H1 (cell line): Measurements from ENCODE around the gene TGM2. TPM values are rescaled to one million over a fixed set of nuclear protein-coding genes. Genes with fewer than 3 reads are reported as not detected.

ENCODE experiments used
- CTCF ChIA-PET: fragments of 300-600 bp; sonication (Branson Sonifier 250); formaldehyde crosslinking; loops from one replicate; lab custom pipeline; 2021; ENCODE audit not compliant: partially characterized antibody; lab: Charles Lee
- POLR2A ChIA-PET: fragments of 300-600 bp; sonication (Branson Sonifier 250); formaldehyde crosslinking; loops from one replicate; lab custom pipeline; 2021; ENCODE audit warnings: inconsistent platforms; ENCODE audit not compliant: partially characterized antibody; lab: Charles Lee
- DNase-seq, 2 experiments: peaks; one replicate each; pipeline versions ENCODE4 v3.0.0 to v3.0.0-alpha.2; 2010 to 2022; ENCODE audit warnings: low spot score in 2 of 2, low read depth in 1 of 2, mixed read lengths in 1 of 2
- FAIRE-seq: peaks from 2 replicates; lab custom pipeline; 2011; peaks lifted over from hg19 to GRCh38; lab: Jason Lieb, UNC
- H2AFZ ChIP-seq: 2 replicates; pipeline ENCODE4 v1.8.1; 2012; ENCODE audit warnings: low read length, inconsistent platforms
- H2AK5ac ChIP-seq: 2 replicates; pipeline ENCODE4 v1.6.1; 2013; ENCODE audit warnings: low read depth, low read length
- H2BK120ac ChIP-seq: replicated peaks from 2 replicates; pipeline ENCODE3; 2013; ENCODE audit warnings: low read depth, low read length, inconsistent platforms
- H2BK12ac ChIP-seq: 2 replicates; pipeline ENCODE4 v1.6.1; 2013; ENCODE audit warnings: low read depth, low read length
- H2BK15ac ChIP-seq: 2 replicates; pipeline ENCODE4 v1.6.1; 2013; ENCODE audit warnings: low read length
- H2BK20ac ChIP-seq: 2 replicates; pipeline ENCODE4 v1.6.1; 2013; ENCODE audit warnings: low read length
- H2BK5ac ChIP-seq: 2 replicates; pipeline ENCODE4 v1.6.1; 2013; ENCODE audit warnings: low read depth, low read length
- H3K14ac ChIP-seq: 2 replicates; pipeline ENCODE4 v1.6.1; 2013; ENCODE audit warnings: inconsistent platforms; ENCODE audit not compliant: insufficient read length
- H3K18ac ChIP-seq: 2 replicates; pipeline ENCODE4 v1.6.1; 2013; ENCODE audit warnings: low read length; ENCODE audit errors: extremely low read depth
- H3K23ac ChIP-seq: 2 replicates; pipeline ENCODE4 v1.6.1; 2013; ENCODE audit warnings: inconsistent platforms; ENCODE audit not compliant: insufficient read length
- H3K23me2 ChIP-seq: 2 replicates; pipeline ENCODE4 v1.6.1; 2013; ENCODE audit warnings: low read depth, low read length
- H3K27ac ChIP-seq: 2 replicates; pipeline ENCODE4 v1.6.1; 2011; ENCODE audit warnings: low read depth, low read length, inconsistent platforms
- H3K27me3 ChIP-seq, 4 experiments: replicated peaks in 1 of 4; 1 replicate in 1 of 4; 2 replicates in 3 of 4; pipeline versions ENCODE4 v1.6.1 to v1.8.1; 2011 to 2013; ENCODE audit warnings: low read length in 3 of 4, mild to moderate bottlenecking in 3 of 4, inconsistent platforms in 2 of 4, mixed read lengths in 2 of 4, moderate library complexity in 1 of 4; ENCODE audit not compliant: control insufficient read depth in 3 of 4, insufficient read depth in 3 of 4; ENCODE audit errors: extremely low read depth in 1 of 4
- H3K36me3 ChIP-seq, 4 experiments: 2 replicates each; pipeline versions ENCODE4 v1.6.1 to v1.8.1; 2011 to 2013; ENCODE audit warnings: mild to moderate bottlenecking in 4 of 4, low read length in 3 of 4, moderate library complexity in 2 of 4, control low read depth in 1 of 4, inconsistent platforms in 1 of 4; ENCODE audit not compliant: insufficient read depth in 4 of 4, control insufficient read depth in 2 of 4
- H3K4ac ChIP-seq: replicated peaks from 2 replicates; pipeline ENCODE3; 2013; ENCODE audit warnings: low read length, low read depth, mixed read lengths, inconsistent platforms; ENCODE audit not compliant: insufficient read length
- H3K4me1 ChIP-seq, 4 experiments: replicated peaks in 1 of 4; 1 replicate in 1 of 4; 2 replicates in 3 of 4; pipeline versions ENCODE4 v1.6.1 to v1.8.1; 2011 to 2013; ENCODE audit warnings: low read length in 3 of 4, inconsistent platforms in 2 of 4, mixed read lengths in 1 of 4; ENCODE audit not compliant: insufficient read depth in 4 of 4, control insufficient read depth in 3 of 4
- H3K4me2 ChIP-seq, 2 experiments: 2 replicates each; pipeline versions ENCODE4 v1.6.1 to v1.8.1; 2011 to 2013; ENCODE audit warnings: low read depth in 2 of 2, low read length in 2 of 2, control low read depth in 1 of 2, inconsistent platforms in 1 of 2, mild to moderate bottlenecking in 1 of 2; ENCODE audit not compliant: insufficient read depth in 1 of 2
- H3K4me3 ChIP-seq, 4 experiments: fragments of 200-600, 300-600 bp in 1 of 4; sonication (generic), shearing (Covaris generic), sonication (Bioruptor Twin) in 1 of 4; 2 replicates each; pipeline versions ENCODE4 v1.5.1 to v1.8.1; 2011 to 2016; ENCODE audit warnings: low read length in 4 of 4, low read depth in 3 of 4, control low read depth in 2 of 4, inconsistent platforms in 2 of 4, mild to moderate bottlenecking in 2 of 4, mixed read lengths in 1 of 4, moderate library complexity in 1 of 4; ENCODE audit not compliant: insufficient read depth in 2 of 4; ENCODE audit errors: extremely low read depth in 1 of 4
- H3K56ac ChIP-seq: replicated peaks from 2 replicates; pipeline ENCODE3; 2013; ENCODE audit warnings: low read depth, mild to moderate bottlenecking, mixed read lengths, low read length, inconsistent platforms; ENCODE audit not compliant: insufficient read length
- H3K79me1 ChIP-seq: 2 replicates; pipeline ENCODE4 v1.6.1; 2013; ENCODE audit warnings: low read depth, low read length, control low read depth
- H3K79me2 ChIP-seq, 2 experiments: 2 replicates each; pipeline versions ENCODE4 v1.6.1 to v1.8.1; 2012 to 2013; ENCODE audit warnings: low read length in 2 of 2, mild to moderate bottlenecking in 2 of 2, inconsistent platforms in 1 of 2; ENCODE audit not compliant: insufficient read depth in 2 of 2, control insufficient read depth in 1 of 2
- H3K9ac ChIP-seq, 4 experiments: replicated peaks in 1 of 4; 1 replicate in 1 of 4; 2 replicates in 3 of 4; pipeline versions ENCODE4 v1.6.1 to v1.8.1; 2011 to 2013; ENCODE audit warnings: low read depth in 3 of 4, low read length in 3 of 4, control low read depth in 2 of 4, mild to moderate bottlenecking in 2 of 4, moderate library complexity in 2 of 4, inconsistent platforms in 1 of 4; ENCODE audit errors: extremely low read depth in 1 of 4
- H3K9me3 ChIP-seq, 2 experiments: 2 replicates each; pipeline versions ENCODE4 v1.6.1 to v1.8.1; 2012 to 2013; ENCODE audit warnings: mild to moderate bottlenecking in 2 of 2, moderate library complexity in 2 of 2, control low read depth in 1 of 2, inconsistent platforms in 1 of 2, low read depth in 1 of 2, low read length in 1 of 2, mixed read lengths in 1 of 2; ENCODE audit not compliant: insufficient read depth in 2 of 2
- H4K20me1 ChIP-seq, 2 experiments: replicated peaks in 1 of 2; 2 replicates each; pipeline versions ENCODE3 to v1.8.1; 2011 to 2013; ENCODE audit warnings: inconsistent platforms in 2 of 2, low read length in 2 of 2, mild to moderate bottlenecking in 1 of 2; ENCODE audit not compliant: insufficient read depth in 2 of 2, control insufficient read depth in 1 of 2
- H4K5ac ChIP-seq: 2 replicates; pipeline ENCODE4 v1.6.1; 2013; ENCODE audit warnings: low read length, low read depth, mixed read lengths, inconsistent platforms; ENCODE audit not compliant: insufficient read length
- H4K8ac ChIP-seq: 2 replicates; pipeline ENCODE4 v1.8.0; 2013; ENCODE audit warnings: mild to moderate bottlenecking, moderate library complexity, low read length, inconsistent platforms; ENCODE audit not compliant: insufficient read depth; ENCODE audit errors: extremely low read depth
- H4K91ac ChIP-seq: replicated peaks from 2 replicates; pipeline ENCODE3; 2013; ENCODE audit warnings: low read length, mixed read lengths, inconsistent platforms; ENCODE audit not compliant: insufficient read length
- BRCA1 ChIP-seq: IDR thresholded peaks from 2 replicates; pipeline ENCODE4 v1.6.1; 2012; ENCODE audit warnings: low read depth, low read length, improper control_type of control experiment
- CHD2 ChIP-seq: IDR thresholded peaks from 2 replicates; pipeline ENCODE4 v1.6.1; 2012; ENCODE audit warnings: low read length, improper control_type of control experiment
- CTBP2 ChIP-seq: IDR thresholded peaks from 2 replicates; pipeline ENCODE4 v1.7.0; 2011; ENCODE audit warnings: borderline replicate concordance, mild to moderate bottlenecking, moderate library complexity, mixed read lengths, low read length; ENCODE audit not compliant: insufficient read depth, insufficient read length
- NANOG ChIP-seq: IDR thresholded peaks from 2 replicates; pipeline ENCODE4 v1.6.1; 2011; ENCODE audit warnings: low read length, low read depth, mild to moderate bottlenecking, inconsistent platforms; ENCODE audit not compliant: insufficient read depth, poor library complexity, severe bottlenecking
- NRF1 ChIP-seq: IDR thresholded peaks from 2 replicates; pipeline ENCODE4 v1.6.1; 2011; ENCODE audit warnings: mild to moderate bottlenecking, low read depth, low read length, improper control_type of control experiment
- POLR2AphosphoS5 ChIP-seq: IDR thresholded peaks from 2 replicates; pipeline ENCODE4 v1.6.1; 2011; ENCODE audit warnings: low read depth, low read length
- SAP30 ChIP-seq: fragments of 300-600 bp; sonication (generic); IDR thresholded peaks from 2 replicates; pipeline ENCODE4 v1.7.1; 2012; ENCODE audit warnings: low read length, moderate library complexity, mild to moderate bottlenecking, inconsistent platforms; ENCODE audit not compliant: insufficient read depth, insufficient replicate concordance
- SIN3A ChIP-seq, 2 experiments: IDR thresholded peaks in 1 of 2; conservative IDR thresholded peaks in 1 of 2; 2 replicates each; pipeline ENCODE4 v1.6.1; 2011 to 2012; ENCODE audit warnings: low read length in 2 of 2, improper control_type of control experiment in 1 of 2, low read depth in 1 of 2, mild to moderate bottlenecking in 1 of 2
- SP2 ChIP-seq: IDR thresholded peaks from 2 replicates; pipeline ENCODE4 v1.6.1; 2012; ENCODE audit warnings: mild to moderate bottlenecking, low read length, inconsistent platforms
- SRF ChIP-seq: IDR thresholded peaks from 2 replicates; pipeline ENCODE4 v1.6.1; 2011; ENCODE audit warnings: mild to moderate bottlenecking, low read depth, low read length, moderate library complexity
- TCF12 ChIP-seq: IDR thresholded peaks from 2 replicates; pipeline ENCODE4 v1.6.1; 2011; ENCODE audit warnings: low read depth, mild to moderate bottlenecking, low read length
- WGBS, 2 experiments: shearing (Covaris generic) in 1 of 2; methylation state at CpG; one replicate each; pipeline versions ENCODE4 v1.1.6 to v1.1.7; 2013 to 2015; ENCODE audit warnings: low lambda C conversion rate in 2 of 2, mixed read lengths in 2 of 2, inconsistent platforms in 1 of 2, low coverage in 1 of 2, missing lambda C conversion rate in 1 of 2; ENCODE audit not compliant: insufficient replicate concordance in 2 of 2, insufficient coverage in 1 of 2, insufficient read length in 1 of 2; ENCODE audit errors: extremely low coverage in 1 of 2, missing lambda C conversion rate in 1 of 2; 5-methylcytosine and 5-hydroxymethylcytosine counted together
- polyA plus RNA-seq, 7 experiments: library from polyadenylated mRNA; depleted of rRNA in 3 of 7; stranded (reverse) in 5 of 7; unstranded in 2 of 7; fragments of >200 nt in 5 of 7; fragments of 200-250 nt in 2 of 7; gene quantifications; 1 replicate in 5 of 7; 2 replicates in 1 of 7; 4 replicates in 1 of 7; pipeline versions ENCODE4 v1.2.1 to v1.2.3, GENCODE V29; 2011 to 2013; ENCODE audit warnings: missing spikeins in 2 of 7, mixed read lengths in 2 of 7
- total RNA-seq: library from RNA; stranded (reverse); fragmentation: NEBNext Ultra II Directional; extraction: Animal tissue kit (Norgen Biotek cat#: 25700); gene quantifications from 2 replicates; pipeline ENCODE4 v1.2.1, GENCODE V29; 2021

The TGM2 gene
- total and polyA plus RNA-seq, 2 of the 8 experiments (the other 6 are each of a cell fraction or from before 2014, with no cell fraction given) = 0.86 to 1.0 TPM

GRCh38 chr20:38116409-38117165 is 48.5 kb downstream of the TGM2 start:
- Histone ChIP-seq H4K91ac (no peak overlapping the region), H3K56ac (no peak overlapping the region), H3K27me3 (no peaks in the 10 kb centered on the region), H3K14ac (no peak overlapping the region), H3K4me3 (no peak overlapping the region), H3K79me2 (no peaks in the 10 kb centered on the region), H4K20me1 (no peaks in the 10 kb centered on the region), H4K8ac (no peak overlapping the region), H2BK5ac (no peak overlapping the region), H4K5ac (no peak overlapping the region), H3K4ac (no peak overlapping the region), H3K27ac (no peak overlapping the region), H2BK15ac (no peak overlapping the region), H3K9me3 (no peaks in the 10 kb centered on the region), H3K18ac (no peak overlapping the region), H2BK20ac (no peak overlapping the region), H3K36me3 (no peaks in the 10 kb centered on the region), H3K4me2 (no peak overlapping the region), H3K79me1 (no peaks in the 10 kb centered on the region), H3K4me1 (no peaks in the 10 kb centered on the region), H2AK5ac (no peak overlapping the region), H2AFZ (no peak overlapping the region), H2BK120ac (no peak overlapping the region), H2BK12ac (no peak overlapping the region), H3K9ac (no peak overlapping the region), H3K23me2 (no peaks in the 10 kb centered on the region), H3K23ac (no peak overlapping the region)
- CTCF ChIA-PET = interaction anchor here (1.5 kb wide), 1 partner anchor 27 kb away, joined by 3 read pairs; no protein-coding TSS in a partner anchor
- POLR2A ChIA-PET = no interaction called here
- FAIRE-seq = no peak
- no peak for DNase-seq
- 59% methylated on average over 3 of the region's 3 CpGs; no CpG with 5 or more reads in 1 of the 2 experiments for WGBS, 2 experiments
- TF ChIP-seq NANOG (no peak), POLR2AphosphoS5 (no peak), CHD2 (no peak), SP2 (no peak), SAP30 (no peak), TCF12 (no peak), SIN3A (conservative IDR thresholded peaks at IDR 0.05 in 1 of 2, IDR thresholded peaks at IDR 0.05 in 1 of 2; ENCODE audit: low read depth in 1 of 2, low read length in 2 of 2) (no peak), NRF1 (no peak), BRCA1 (no peak), CTBP2 (no peak), SRF (no peak)
